Loucy (cell line): ENCODE measurements around the gene NIP7.

ENCODE experiments used
- H2AFZ ChIP-seq: fragments of 200-600 bp; sonication (generic); 2 replicates; pipeline ENCODE4 v1.6.0; 2016; ENCODE audit warnings: antibody characterized with exemption, mild to moderate bottlenecking, low read length, moderate library complexity
- H3F3A ChIP-seq: fragments of 200-600 bp; 2 replicates; pipeline ENCODE4 v1.6.0; 2016; ENCODE audit warnings: antibody characterized with exemption, low read depth, mild to moderate bottlenecking
- H3K27me3 ChIP-seq: fragments of 200-600 bp; sonication (generic); 2 replicates; pipeline ENCODE4 v1.6.1; 2014; ENCODE audit warnings: low read length, mild to moderate bottlenecking; ENCODE audit not compliant: insufficient read depth, poor library complexity, severe bottlenecking
- H3K36me3 ChIP-seq: fragments of 200-600 bp; sonication (generic); 2 replicates; pipeline ENCODE4 v1.6.1; 2016; ENCODE audit warnings: low read length; ENCODE audit not compliant: insufficient read depth
- H3K4me1 ChIP-seq: fragments of 200-600 bp; sonication (generic); 2 replicates; pipeline ENCODE4 v1.5.1; 2014; ENCODE audit warnings: low read length, mild to moderate bottlenecking; ENCODE audit not compliant: insufficient read depth, poor library complexity, severe bottlenecking
- H3K4me2 ChIP-seq: fragments of 200-600 bp; sonication (generic); 2 replicates; pipeline ENCODE4 v1.6.0; 2014; ENCODE audit warnings: antibody characterized with exemption, low read length, low read depth, mild to moderate bottlenecking; ENCODE audit not compliant: poor library complexity, severe bottlenecking
- H3K4me3 ChIP-seq: fragments of 200-600 bp; sonication (generic); 2 replicates; pipeline ENCODE4 v1.5.1; 2014; ENCODE audit warnings: low read length, mild to moderate bottlenecking, mixed read lengths; ENCODE audit not compliant: poor library complexity, severe bottlenecking
- H3K79me2 ChIP-seq: fragments of 200-600 bp; sonication (generic); 2 replicates; pipeline ENCODE4 v1.6.1; 2014; ENCODE audit warnings: low read length; ENCODE audit not compliant: insufficient read depth
- H3K9ac ChIP-seq: fragments of 200-600 bp; sonication (generic); 2 replicates; pipeline ENCODE4 v1.6.0; 2014; ENCODE audit warnings: mild to moderate bottlenecking, low read depth, low read length, moderate library complexity; ENCODE audit not compliant: poor library complexity, severe bottlenecking
- H3K9me2 ChIP-seq: fragments of 200-600 bp; sonication (generic); replicated peaks from 2 replicates; pipeline ENCODE4 v1.6.1; 2016; ENCODE audit warnings: low read depth, low read length, mixed read lengths
- H3K9me3 ChIP-seq: fragments of 200-600 bp; sonication (generic); 2 replicates; pipeline ENCODE4 v1.6.1; 2014; ENCODE audit warnings: mild to moderate bottlenecking, antibody characterized with exemption, low read length, low read depth; ENCODE audit not compliant: insufficient read depth
- H4K20me1 ChIP-seq: fragments of 200-600 bp; sonication (generic); 2 replicates; pipeline ENCODE4 v1.6.0; 2014; ENCODE audit warnings: antibody characterized with exemption, low read length, mild to moderate bottlenecking; ENCODE audit not compliant: insufficient read depth, poor library complexity, severe bottlenecking
- CTCF ChIP-seq: fragments of 200-600 bp; sonication (generic); conservative IDR thresholded peaks from 2 replicates; pipeline ENCODE4 v1.5.1; 2014; ENCODE audit warnings: mild to moderate bottlenecking, antibody characterized with exemption, low read length
- EZH2phosphoT487 ChIP-seq: fragments of 200-600 bp; IDR thresholded peaks from 2 replicates; pipeline ENCODE4 v1.6.1; 2018; ENCODE audit warnings: antibody characterized with exemption, mild to moderate bottlenecking, moderate library complexity, borderline replicate concordance

NIP7 gene

GRCh38 chr16:69322343-69322742 lies 17.2 kb upstream of the NIP7 start:
- Histone ChIP-seq H3F3A (peaks cover 3% of the 10 kb centered on the region; the same call in 1 of the 2 replicates), H3K79me2 (peaks cover 66% of the 10 kb centered on the region), H3K4me2 (no peak overlapping the region), H4K20me1 (peaks cover 32% of the 10 kb centered on the region), H3K9me3 (no peaks in the 10 kb centered on the region), H3K36me3 (peaks cover 78% of the 10 kb centered on the region; the same call in 1 of the 2 replicates), H3K9ac (no peak overlapping the region), H3K27me3 (no peaks in the 10 kb centered on the region), H2AFZ (no peak overlapping the region), H3K4me3 (no peak overlapping the region), H3K4me1 (peaks cover 21% of the 10 kb centered on the region), H3K9me2 (no peaks in the 10 kb centered on the region)
- TF ChIP-seq EZH2phosphoT487, result no peak
- no peak for TF ChIP-seq CTCF

- peaks cover 36% of the 10 kb centered on the region for H4K20me1 ChIP-seq
- peaks cover 7% of the 10 kb centered on the region; the same call in 1 of the 2 replicates for H3F3A ChIP-seq
Observed at GRCh38 chr16:69323415-69323814, 16.2 kb upstream of the NIP7 start.

GRCh38 chr16:69324013-69324531 lies 15.5 kb upstream of the NIP7 start:
- H3K27me3 ChIP-seq, result no peaks in the 10 kb centered on the region
- TF ChIP-seq EZH2phosphoT487 (no peak), CTCF (no peak)
- no peaks in the 10 kb centered on the region for H3K9me2 ChIP-seq
- H3K9ac ChIP-seq, result no peak overlapping the region
- H2AFZ ChIP-seq, result no peak overlapping the region
- H3K4me1 ChIP-seq, result peaks cover 32% of the 10 kb centered on the region
- peaks cover 7% of the 10 kb centered on the region; the same call in 1 of the 2 replicates for H3F3A ChIP-seq
- H3K9me3 ChIP-seq, result no peaks in the 10 kb centered on the region
- peaks cover 67% of the 10 kb centered on the region; the same call in 1 of the 2 replicates for H3K36me3 ChIP-seq
- peak overlapping the region; percentile 99 for H3K4me2 ChIP-seq
- no peak overlapping the region for H3K4me3 ChIP-seq
- peaks cover 41% of the 10 kb centered on the region for H4K20me1 ChIP-seq
- peaks cover 76% of the 10 kb centered on the region for H3K79me2 ChIP-seq

More at GRCh38 chr16:69323415-69323814, 16.2 kb upstream of the NIP7 start:
- Histone ChIP-seq H2AFZ (no peak overlapping the region), H3K4me1 (peaks cover 26% of the 10 kb centered on the region), H3K36me3 (peaks cover 71% of the 10 kb centered on the region; the same call in 1 of the 2 replicates), H3K4me3 (no peak overlapping the region), H3K9me2 (no peaks in the 10 kb centered on the region), H3K9me3 (no peaks in the 10 kb centered on the region), H3K27me3 (no peaks in the 10 kb centered on the region), H3K9ac (no peak overlapping the region), H3K4me2 (no peak overlapping the region), H3K79me2 (peaks cover 71% of the 10 kb centered on the region)
- TF ChIP-seq CTCF, result no peak
- no peak for TF ChIP-seq EZH2phosphoT487
